Ovary (tissue), 3 donors: ENCODE measurements around the gene SORL1.

Source experiments
- POLR2A ChIP-seq: fragments of 450-650 bp; IDR thresholded peaks from one replicate; pipeline ENCODE4 v1.6.1; 2017; ENCODE audit warnings: antibody characterized with exemption, mild to moderate bottlenecking, moderate library complexity
- TF ChIP-seq, protein P1 (sequence below), 3 donors: fragments of 450-650 bp in 2 of 3; fragments of 200-600 bp in 1 of 3; IDR thresholded peaks; one replicate each; pipeline versions ENCODE4 v1.5.1 to v1.8.0; 2016 to 2022; ENCODE audit warnings: antibody characterized with exemption in 3 of 3, mild to moderate bottlenecking in 1 of 3
- donor health status: DM: no; HTN: no; CAD: no.

DNA sequence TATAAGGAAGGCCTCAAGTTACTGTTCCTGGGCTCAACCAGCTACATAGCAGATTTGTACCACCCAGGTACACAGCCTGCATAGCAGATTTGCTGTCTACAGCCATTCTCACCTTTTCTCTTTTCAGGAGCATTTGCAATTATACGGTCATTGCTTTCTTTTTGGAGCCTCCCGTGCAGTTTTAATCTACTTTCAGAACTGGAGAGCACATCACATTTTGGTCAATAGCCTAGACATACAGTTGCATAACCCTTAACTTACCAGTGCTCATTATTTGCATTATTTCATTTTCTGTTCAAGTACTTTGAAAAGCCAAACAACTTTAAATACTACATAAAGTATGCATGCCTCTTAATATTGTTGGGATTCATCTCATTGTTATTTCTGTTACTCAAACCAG, 151.2 kb downstream of the SORL1 start:
- TF ChIP-seq, protein P1, sequence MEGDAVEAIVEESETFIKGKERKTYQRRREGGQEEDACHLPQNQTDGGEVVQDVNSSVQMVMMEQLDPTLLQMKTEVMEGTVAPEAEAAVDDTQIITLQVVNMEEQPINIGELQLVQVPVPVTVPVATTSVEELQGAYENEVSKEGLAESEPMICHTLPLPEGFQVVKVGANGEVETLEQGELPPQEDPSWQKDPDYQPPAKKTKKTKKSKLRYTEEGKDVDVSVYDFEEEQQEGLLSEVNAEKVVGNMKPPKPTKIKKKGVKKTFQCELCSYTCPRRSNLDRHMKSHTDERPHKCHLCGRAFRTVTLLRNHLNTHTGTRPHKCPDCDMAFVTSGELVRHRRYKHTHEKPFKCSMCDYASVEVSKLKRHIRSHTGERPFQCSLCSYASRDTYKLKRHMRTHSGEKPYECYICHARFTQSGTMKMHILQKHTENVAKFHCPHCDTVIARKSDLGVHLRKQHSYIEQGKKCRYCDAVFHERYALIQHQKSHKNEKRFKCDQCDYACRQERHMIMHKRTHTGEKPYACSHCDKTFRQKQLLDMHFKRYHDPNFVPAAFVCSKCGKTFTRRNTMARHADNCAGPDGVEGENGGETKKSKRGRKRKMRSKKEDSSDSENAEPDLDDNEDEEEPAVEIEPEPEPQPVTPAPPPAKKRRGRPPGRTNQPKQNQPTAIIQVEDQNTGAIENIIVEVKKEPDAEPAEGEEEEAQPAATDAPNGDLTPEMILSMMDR (IDR thresholded peaks at IDR 0.05), result no peak
- no peak for TF ChIP-seq POLR2A
